GM19023 (cell line): ENCODE measurements around the gene FAM151B.

Experiments
- ATAC-seq: cut with Tn5 transposase; IDR thresholded peaks from one replicate; pipeline ENCODE4 v1.9.1; 2021; ENCODE audit warnings: mild to moderate bottlenecking, moderate library complexity; ENCODE audit not compliant: unreplicated experiment

Gene FAM151B

DNA sequence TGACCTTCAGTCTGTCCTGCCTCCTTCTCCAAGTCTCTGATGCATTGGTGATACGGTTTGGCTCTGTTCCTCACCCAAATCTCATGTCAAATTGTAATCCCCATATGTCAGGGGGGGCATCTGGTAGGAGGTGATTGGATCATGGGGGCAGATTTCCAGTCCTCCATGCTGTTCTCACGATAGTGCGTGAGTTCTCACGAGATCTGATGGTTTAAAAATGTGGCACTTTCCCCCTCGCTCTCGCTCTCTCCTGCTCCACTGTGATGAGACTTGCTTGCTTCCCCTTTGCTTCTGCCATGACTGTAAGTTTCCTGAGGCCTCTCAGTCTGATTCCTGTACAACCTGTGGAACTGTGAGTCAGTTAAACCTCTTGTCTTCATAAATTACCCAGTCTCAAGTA lies 96.9 kb downstream of the FAM151B start:
- ATAC-seq, result no peak

DNA sequence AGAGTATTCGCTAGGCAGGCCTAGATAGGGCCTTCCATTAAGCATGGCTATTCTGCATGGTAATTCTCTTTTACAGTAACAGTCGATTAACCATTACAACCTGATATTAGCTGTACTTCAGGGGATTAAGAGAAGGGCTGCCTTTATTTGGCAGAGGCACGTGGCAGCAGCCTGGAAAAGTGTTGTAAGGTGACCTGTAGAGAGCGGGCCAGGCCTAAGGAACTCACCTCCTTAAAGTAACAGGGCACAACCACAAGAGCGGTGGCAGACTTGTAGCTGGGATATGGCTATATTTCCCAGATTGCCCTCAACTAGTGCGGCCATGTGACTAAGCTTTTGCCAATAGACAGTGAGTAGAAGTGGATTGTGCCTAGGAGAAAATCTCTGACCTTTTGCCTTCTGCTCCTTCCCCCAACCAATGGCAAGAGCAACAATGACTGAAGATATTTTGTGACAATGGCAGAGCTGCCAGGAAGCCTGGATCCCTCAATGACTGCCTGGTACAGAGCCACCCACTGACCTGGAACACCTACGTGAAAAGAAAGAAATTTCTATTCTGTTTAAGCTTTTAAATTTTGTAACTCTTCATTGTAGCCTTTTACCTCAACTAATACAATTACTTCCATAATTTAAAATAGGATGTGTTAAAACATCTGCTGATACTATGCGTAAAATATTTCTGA lies 101.1 kb downstream of the FAM151B start:
- no peak for ATAC-seq

DNA sequence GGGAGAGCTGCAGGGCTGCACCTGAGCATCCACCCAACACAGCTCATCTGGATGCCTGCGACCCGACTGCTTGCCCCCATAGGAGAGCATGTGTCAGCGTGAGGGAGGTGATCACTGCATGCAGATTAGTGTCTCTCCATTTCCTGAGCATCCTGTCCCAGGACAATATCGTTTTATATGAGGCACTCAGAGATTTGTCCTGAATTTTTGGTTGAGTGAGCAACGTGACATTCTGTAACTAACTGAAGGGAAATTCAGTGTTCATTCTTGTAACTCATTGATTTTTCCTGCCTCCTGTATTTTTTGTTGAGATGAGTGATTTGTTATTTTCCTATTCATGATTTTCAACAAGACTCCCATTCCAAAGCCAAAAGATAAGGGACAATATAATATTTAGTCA lies 102.9 kb downstream of the FAM151B start:
- no peak for ATAC-seq

DNA sequence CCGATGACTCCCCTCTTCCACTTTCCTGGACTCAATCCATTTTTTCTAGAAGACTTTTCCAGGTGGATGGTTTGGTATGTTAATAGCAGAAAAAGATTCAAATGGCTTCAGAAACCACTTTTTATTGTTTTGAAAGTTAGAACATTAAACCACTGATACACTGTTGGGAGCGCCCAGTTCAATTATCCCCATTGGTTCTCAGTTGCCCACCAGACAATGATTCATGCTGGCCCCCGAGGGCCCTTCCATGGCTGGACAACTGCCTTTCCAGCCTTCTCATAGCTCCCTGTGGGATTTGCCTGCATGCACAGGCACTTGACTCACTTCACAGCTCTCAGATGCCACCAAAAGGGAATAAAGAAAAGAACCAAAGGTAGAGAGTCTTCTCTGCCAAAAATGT lies 103.5 kb downstream of the FAM151B start:
- no peak for ATAC-seq

DNA sequence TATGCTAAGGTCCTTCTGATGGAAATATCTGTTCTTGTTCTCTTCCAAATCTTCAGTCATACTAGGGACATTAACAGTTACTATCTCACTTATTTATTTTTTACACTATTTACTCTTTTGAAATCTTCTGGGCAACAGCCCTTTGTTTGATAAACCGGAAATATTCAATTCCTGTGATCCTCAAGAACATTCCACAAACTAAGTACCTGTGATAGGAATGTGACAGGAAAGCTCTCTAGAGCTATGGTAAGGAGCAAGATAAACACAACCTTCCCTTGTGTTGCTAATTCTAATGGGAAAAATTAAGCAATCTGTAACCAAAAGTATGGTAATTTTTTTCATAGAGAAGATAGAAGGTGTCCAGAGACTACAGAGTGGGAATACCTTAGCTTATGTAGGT lies 104.2 kb downstream of the FAM151B start:
- ATAC-seq, result no peak
